K562 (cell line): ENCODE data around the gene DCAKD.

Source experiments
- CREB1 ChIP-seq, 2 experiments: sonication (generic) in 1 of 2; formaldehyde crosslinking in 1 of 2; IDR thresholded peaks; 2 replicates each; pipeline versions ENCODE4 v1.6.1 to v1.8.0; 2012 to 2022; ENCODE audit warnings: inconsistent platforms in 1 of 2, mild to moderate bottlenecking in 1 of 2, missing genetic modification reagents in 1 of 2, moderate library complexity in 1 of 2
- FOXA1 ChIP-seq: fragments of 450-650 bp; IDR thresholded peaks from 2 replicates; pipeline ENCODE4 v1.6.1; 2016; ENCODE audit warnings: mild to moderate bottlenecking, borderline replicate concordance
- MYNN ChIP-seq, 2 experiments: sonication (generic); formaldehyde crosslinking in 1 of 2; IDR thresholded peaks; 2 replicates each; pipeline versions ENCODE4 v1.5.0 to v1.6.1; 2016 to 2020; ENCODE audit warnings: antibody characterized with exemption in 1 of 2, missing genetic modification reagents in 1 of 2
- POLR2A ChIP-seq: fragments of 450-650 bp; conservative IDR thresholded peaks from 2 replicates; pipeline ENCODE4 v1.6.1; 2016
- POLR2AphosphoS5 ChIP-seq: IDR thresholded peaks from 2 replicates; pipeline ENCODE4 v1.6.1; 2011; ENCODE audit warnings: mild to moderate bottlenecking, low read depth, low read length, moderate library complexity; ENCODE audit not compliant: control insufficient read depth, insufficient read depth
- RHOXF2B ChIP-seq: fragments of 250-450 bp; sonication (Bioruptor Pico); conservative IDR thresholded peaks from 2 replicates; pipeline ENCODE4 v1.5.1; 2021
- TEAD1 ChIP-seq, 2 experiments: fragments of 450-650 bp in 1 of 2; sonication (generic) in 1 of 2; formaldehyde crosslinking; IDR thresholded peaks; 2 replicates each; pipeline versions ENCODE4 v1.4.0 to v1.8.0; 2020 to 2022; ENCODE audit warnings: mild to moderate bottlenecking in 2 of 2, missing genetic modification reagents in 1 of 2
- TF ChIP-seq, protein P1 (sequence below): sonication (generic); formaldehyde crosslinking; IDR thresholded peaks from 2 replicates; pipeline ENCODE4 v1.8.0; 2023; ENCODE audit warnings: mild to moderate bottlenecking, missing genetic modification reagents
- TF ChIP-seq, protein P2 (sequence below): fragments of 200-400 bp; formaldehyde crosslinking; IDR thresholded peaks from 2 replicates; pipeline ENCODE4 v1.6.1; 2017; ENCODE audit warnings: mild to moderate bottlenecking, low read depth, low read length, moderate library complexity

DNA sequence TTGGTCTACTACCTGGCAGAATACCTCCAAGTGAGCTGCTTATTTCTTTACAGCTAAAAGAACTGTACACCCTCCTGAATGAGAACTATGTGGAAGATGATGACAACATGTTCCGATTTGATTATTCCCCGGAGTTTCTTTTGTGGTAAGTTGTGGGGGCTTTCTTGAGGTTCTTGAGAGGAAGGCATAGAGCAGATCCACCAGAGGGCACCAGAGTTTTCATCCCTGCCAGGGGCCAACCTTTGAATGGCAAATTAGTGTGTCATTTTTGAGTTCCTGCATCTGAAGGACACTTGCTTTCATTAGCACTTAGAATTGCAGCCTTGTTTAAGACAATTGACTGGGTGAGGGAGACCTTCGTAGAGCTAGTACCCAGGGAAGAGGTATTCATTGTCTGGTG is 44.7 kb upstream of the DCAKD start:
- TF ChIP-seq CREB1 (IDR thresholded peaks at IDR 0.05) (no peak), CREB1 (CRISPR knock-in tag; IDR thresholded peaks at IDR 0.05) (no peak), POLR2AphosphoS5 (no peak), TEAD1 (CRISPR knock-in tag; IDR thresholded peaks at IDR 0.05) (no peak), MYNN (IDR thresholded peaks at IDR 0.05) (no peak), MYNN (CRISPR knock-in tag; IDR thresholded peaks at IDR 0.05) (no peak), RHOXF2B (CRISPR knock-in tag) (no peak), FOXA1 (no peak), POLR2A (no peak)
- TF ChIP-seq, protein P1, sequence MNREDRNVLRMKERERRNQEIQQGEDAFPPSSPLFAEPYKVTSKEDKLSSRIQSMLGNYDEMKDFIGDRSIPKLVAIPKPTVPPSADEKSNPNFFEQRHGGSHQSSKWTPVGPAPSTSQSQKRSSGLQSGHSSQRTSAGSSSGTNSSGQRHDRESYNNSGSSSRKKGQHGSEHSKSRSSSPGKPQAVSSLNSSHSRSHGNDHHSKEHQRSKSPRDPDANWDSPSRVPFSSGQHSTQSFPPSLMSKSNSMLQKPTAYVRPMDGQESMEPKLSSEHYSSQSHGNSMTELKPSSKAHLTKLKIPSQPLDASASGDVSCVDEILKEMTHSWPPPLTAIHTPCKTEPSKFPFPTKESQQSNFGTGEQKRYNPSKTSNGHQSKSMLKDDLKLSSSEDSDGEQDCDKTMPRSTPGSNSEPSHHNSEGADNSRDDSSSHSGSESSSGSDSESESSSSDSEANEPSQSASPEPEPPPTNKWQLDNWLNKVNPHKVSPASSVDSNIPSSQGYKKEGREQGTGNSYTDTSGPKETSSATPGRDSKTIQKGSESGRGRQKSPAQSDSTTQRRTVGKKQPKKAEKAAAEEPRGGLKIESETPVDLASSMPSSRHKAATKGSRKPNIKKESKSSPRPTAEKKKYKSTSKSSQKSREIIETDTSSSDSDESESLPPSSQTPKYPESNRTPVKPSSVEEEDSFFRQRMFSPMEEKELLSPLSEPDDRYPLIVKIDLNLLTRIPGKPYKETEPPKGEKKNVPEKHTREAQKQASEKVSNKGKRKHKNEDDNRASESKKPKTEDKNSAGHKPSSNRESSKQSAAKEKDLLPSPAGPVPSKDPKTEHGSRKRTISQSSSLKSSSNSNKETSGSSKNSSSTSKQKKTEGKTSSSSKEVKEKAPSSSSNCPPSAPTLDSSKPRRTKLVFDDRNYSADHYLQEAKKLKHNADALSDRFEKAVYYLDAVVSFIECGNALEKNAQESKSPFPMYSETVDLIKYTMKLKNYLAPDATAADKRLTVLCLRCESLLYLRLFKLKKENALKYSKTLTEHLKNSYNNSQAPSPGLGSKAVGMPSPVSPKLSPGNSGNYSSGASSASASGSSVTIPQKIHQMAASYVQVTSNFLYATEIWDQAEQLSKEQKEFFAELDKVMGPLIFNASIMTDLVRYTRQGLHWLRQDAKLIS (CRISPR knock-in tag), result no peak
- TF ChIP-seq, protein P2, sequence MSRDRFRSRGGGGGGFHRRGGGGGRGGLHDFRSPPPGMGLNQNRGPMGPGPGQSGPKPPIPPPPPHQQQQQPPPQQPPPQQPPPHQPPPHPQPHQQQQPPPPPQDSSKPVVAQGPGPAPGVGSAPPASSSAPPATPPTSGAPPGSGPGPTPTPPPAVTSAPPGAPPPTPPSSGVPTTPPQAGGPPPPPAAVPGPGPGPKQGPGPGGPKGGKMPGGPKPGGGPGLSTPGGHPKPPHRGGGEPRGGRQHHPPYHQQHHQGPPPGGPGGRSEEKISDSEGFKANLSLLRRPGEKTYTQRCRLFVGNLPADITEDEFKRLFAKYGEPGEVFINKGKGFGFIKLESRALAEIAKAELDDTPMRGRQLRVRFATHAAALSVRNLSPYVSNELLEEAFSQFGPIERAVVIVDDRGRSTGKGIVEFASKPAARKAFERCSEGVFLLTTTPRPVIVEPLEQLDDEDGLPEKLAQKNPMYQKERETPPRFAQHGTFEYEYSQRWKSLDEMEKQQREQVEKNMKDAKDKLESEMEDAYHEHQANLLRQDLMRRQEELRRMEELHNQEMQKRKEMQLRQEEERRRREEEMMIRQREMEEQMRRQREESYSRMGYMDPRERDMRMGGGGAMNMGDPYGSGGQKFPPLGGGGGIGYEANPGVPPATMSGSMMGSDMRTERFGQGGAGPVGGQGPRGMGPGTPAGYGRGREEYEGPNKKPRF, result no peak
